ENCODE measurements around the gene ASCL5. TPM values are rescaled to one million over a fixed set of nuclear protein-coding genes. Genes with fewer than 3 reads are reported as not detected.

The ASCL5 gene
- total RNA-seq, 2 donors from 2014 or later: 1.2 to 1.8 TPM

- H3K4me3 ChIP-seq (ENCODE audit: low read length): peak overlapping the region; percentile 81
- DNase-seq: peak; percentile 97
- H3K36me3 ChIP-seq (ENCODE audit: control insufficient read depth, insufficient read depth, low read length): no peaks in the 10 kb centered on the region
- Mint-ChIP-seq H3K4me1 (peaks cover 45% of the 10 kb centered on the region), H3K27ac (peak overlapping the region; percentile 95), H3K36me3 (ENCODE audit: low read depth) (peaks cover 4% of the 10 kb centered on the region), H3K9me3 (no peaks in the 10 kb centered on the region), H3K27me3 (ENCODE audit: insufficient read depth) (no peaks in the 10 kb centered on the region), H3K4me3 (peak overlapping the region; percentile 69)
- no peaks in the 10 kb centered on the region for H3K9me3 ChIP-seq (ENCODE audit: control insufficient read depth, low read length)
- 14 to 16% methylated on average over 20 to 26 of the region's 26 CpGs for WGBS, 2 experiments (ENCODE audit: insufficient coverage in 1 of 2, insufficient read length in 1 of 2)
- no peak for TF ChIP-seq CTCF (conservative IDR thresholded peaks at IDR 0.05)
- H3K9ac ChIP-seq (ENCODE audit: extremely low read depth, low read length, poor library complexity, severe bottlenecking): peak overlapping the region; percentile 79
- H3K4me1 ChIP-seq (ENCODE audit: control insufficient read depth, insufficient read depth, low read length): peaks cover 4% of the 10 kb centered on the region
- H3K27ac ChIP-seq (ENCODE audit: low read depth, low read length): peak overlapping the region; percentile 79
- no peaks in the 10 kb centered on the region for H3K27me3 ChIP-seq (ENCODE audit: control insufficient read depth, insufficient read depth, low read length, poor library complexity, severe bottlenecking)
These were observed 43.6 kb upstream of the ASCL5 start for GRCh38 chr1:201170533-201171062.

- no peaks in the 10 kb centered on the region for H3K27me3 Mint-ChIP-seq (ENCODE audit: insufficient read depth)
- H3K4me1 Mint-ChIP-seq: peaks cover 45% of the 10 kb centered on the region
- Histone ChIP-seq H3K9ac (ENCODE audit: extremely low read depth, low read length, poor library complexity, severe bottlenecking) (peak overlapping the region; percentile 15), H3K4me1 (ENCODE audit: control insufficient read depth, insufficient read depth, low read length) (peaks cover 4% of the 10 kb centered on the region), H3K4me3 (ENCODE audit: low read length) (peak overlapping the region; percentile 81), H3K27ac (ENCODE audit: low read depth, low read length) (no peak overlapping the region), H3K27me3 (ENCODE audit: control insufficient read depth, insufficient read depth, low read length, poor library complexity, severe bottlenecking) (no peaks in the 10 kb centered on the region), H3K36me3 (ENCODE audit: control insufficient read depth, insufficient read depth, low read length) (no peaks in the 10 kb centered on the region), H3K9me3 (ENCODE audit: control insufficient read depth, low read length) (no peaks in the 10 kb centered on the region)
- peaks cover 4% of the 10 kb centered on the region for H3K36me3 Mint-ChIP-seq (ENCODE audit: low read depth)
- no peak for DNase-seq
- H3K9me3 Mint-ChIP-seq: no peaks in the 10 kb centered on the region
- TF ChIP-seq CTCF (conservative IDR thresholded peaks at IDR 0.05): no peak
- 86 to 88% methylated on average over 2 of the region's 2 CpGs for WGBS, 2 experiments (ENCODE audit: insufficient coverage in 1 of 2, insufficient read length in 1 of 2)
- peak overlapping the region; percentile 69 for H3K4me3 Mint-ChIP-seq
- H3K27ac Mint-ChIP-seq: peak overlapping the region; percentile 95
These were observed 43.1 kb upstream of the ASCL5 start for GRCh38 chr1:201169971-201170532.

GRCh38 chr1:201169203-201169602 is 42.2 kb upstream of the ASCL5 start:
- H3K36me3 Mint-ChIP-seq (ENCODE audit: low read depth): peaks cover 4% of the 10 kb centered on the region
- no peak overlapping the region for H3K4me3 ChIP-seq (ENCODE audit: low read length)
- no peaks in the 10 kb centered on the region for H3K9me3 Mint-ChIP-seq
- H3K4me1 Mint-ChIP-seq: peaks cover 44% of the 10 kb centered on the region
- H3K27me3 Mint-ChIP-seq (ENCODE audit: insufficient read depth): no peaks in the 10 kb centered on the region
- H3K9me3 ChIP-seq (ENCODE audit: control insufficient read depth, low read length): no peaks in the 10 kb centered on the region
- H3K4me3 Mint-ChIP-seq: no peak overlapping the region
- no peak overlapping the region for H3K9ac ChIP-seq (ENCODE audit: extremely low read depth, low read length, poor library complexity, severe bottlenecking)
- TF ChIP-seq CTCF (conservative IDR thresholded peaks at IDR 0.05): no peak
- peaks cover 6% of the 10 kb centered on the region for H3K4me1 ChIP-seq (ENCODE audit: control insufficient read depth, insufficient read depth, low read length)
- no peak overlapping the region for H3K27ac ChIP-seq (ENCODE audit: low read depth, low read length)
- H3K27ac Mint-ChIP-seq: peak overlapping the region; percentile 60
- H3K27me3 ChIP-seq (ENCODE audit: control insufficient read depth, insufficient read depth, low read length, poor library complexity, severe bottlenecking): no peaks in the 10 kb centered on the region
- no peak for DNase-seq
- WGBS, 2 experiments (ENCODE audit: insufficient coverage in 1 of 2, insufficient read length in 1 of 2): 100% methylated on average over 2 to 3 of the region's 3 CpGs
- H3K36me3 ChIP-seq (ENCODE audit: control insufficient read depth, insufficient read depth, low read length): no peaks in the 10 kb centered on the region
